A673 (cell line): ENCODE results near the gene SIN3B. TPM values are rescaled to one million over a fixed set of nuclear protein-coding genes. Genes with fewer than 3 reads are reported as not detected.

Source experiments
- BruUV-seq: library from RNA; stranded (reverse); fragments of 400-500 nt; replicated peaks from 2 replicates; lab custom pipeline; 2021; lab: Mats Ljungman, UMichigan
- CTCF ChIA-PET: fragments of 300-600 bp; sonication (Branson Sonifier 250); formaldehyde crosslinking; loops from one replicate; lab custom pipeline; 2022; ENCODE audit warnings: antibody characterized with exemption; lab: Charles Lee
- POLR2A ChIA-PET: fragments of 300-600 bp; sonication (Branson Sonifier 250); formaldehyde crosslinking; loops from one replicate; lab custom pipeline; 2022; ENCODE audit warnings: antibody characterized with exemption; ENCODE audit not compliant: low non-redundant PET; lab: Charles Lee
- DNase-seq: peaks from one replicate; pipeline ENCODE4 v3.0.0-alpha.2; 2015; ENCODE audit warnings: low spot score
- H3K27ac ChIP-seq: fragments of 200-600 bp; sonication (generic); 2 replicates; pipeline ENCODE4 v1.5.1; 2016; ENCODE audit warnings: mixed run types, low read depth, mild to moderate bottlenecking, mixed read lengths, antibody characterized with exemption, low read length; ENCODE audit not compliant: poor library complexity, severe bottlenecking
- H3K27me3 ChIP-seq: fragments of 200-600 bp; sonication (generic); replicated peaks from 2 replicates; pipeline ENCODE4 v1.6.1; 2017; ENCODE audit warnings: mixed run types, low read depth, mild to moderate bottlenecking, mixed read lengths, antibody characterized with exemption, low read length; ENCODE audit not compliant: insufficient read depth, poor library complexity
- H3K36me3 ChIP-seq: fragments of 200-600 bp; sonication (generic); 2 replicates; pipeline ENCODE4 v1.6.1; 2016; ENCODE audit warnings: mixed run types, mild to moderate bottlenecking, mixed read lengths, antibody characterized with exemption, low read length; ENCODE audit not compliant: insufficient read depth, poor library complexity, severe bottlenecking
- H3K4me1 ChIP-seq: fragments of 200-600 bp; sonication (generic); 2 replicates; pipeline ENCODE4 v1.6.1; 2017; ENCODE audit warnings: mixed run types, mild to moderate bottlenecking, mixed read lengths, antibody characterized with exemption, low read length; ENCODE audit not compliant: insufficient read depth, poor library complexity, severe bottlenecking
- H3K4me3 ChIP-seq: fragments of 200-600 bp; sonication (generic); 2 replicates; pipeline ENCODE4 v1.5.1; 2016; ENCODE audit warnings: low read depth, mixed run types, mild to moderate bottlenecking, mixed read lengths, low read length; ENCODE audit not compliant: poor library complexity, severe bottlenecking
- H3K9me3 ChIP-seq: fragments of 200-600 bp; sonication (generic); 2 replicates; pipeline ENCODE4 v1.6.1; 2016; ENCODE audit warnings: mixed run types, low read depth, mild to moderate bottlenecking, mixed read lengths, antibody characterized with exemption, low read length; ENCODE audit not compliant: poor library complexity, severe bottlenecking
- CTCF ChIP-seq: fragments of 300-800, 200-600 bp; sonication (generic); conservative IDR thresholded peaks from 2 replicates; pipeline ENCODE4 v1.5.1; 2017; ENCODE audit warnings: low read depth, mild to moderate bottlenecking, antibody characterized with exemption, low read length, moderate library complexity, mixed read lengths
- EZH2 ChIP-seq: fragments of 200-600 bp; sonication (generic); IDR thresholded peaks from 2 replicates; pipeline ENCODE4 v1.6.1; 2017; ENCODE audit warnings: borderline replicate concordance, low read depth, mild to moderate bottlenecking, mixed read lengths, antibody characterized with exemption, low read length; ENCODE audit not compliant: poor library complexity, severe bottlenecking
- intact Hi-C: fragments of 100-400 bp; cut with micrococcal nuclease; formaldehyde crosslinking; loops from one replicate; pipeline ENCODE4 v1.10.0; 2022; ENCODE audit not compliant: unreplicated experiment
- total RNA-seq: library from RNA; stranded (reverse); gene quantifications from 2 replicates; pipeline ENCODE4 v1.2.3, GENCODE V29; 2021

Gene SIN3B
- total RNA-seq, 1 experiment from 2014 or later: 76.7 TPM

- CTCF ChIA-PET: no interaction called here
- Histone ChIP-seq H3K9me3 (peaks cover 6% of the 10 kb centered on the region), H3K27me3 (no peaks in the 10 kb centered on the region), H3K4me1 (peaks cover 6% of the 10 kb centered on the region), H3K27ac (no peak overlapping the region), H3K36me3 (no peaks in the 10 kb centered on the region), H3K4me3 (no peak overlapping the region)
- no peak for DNase-seq
- intact Hi-C loops: no loop called here
- POLR2A ChIA-PET: no interaction called here
- TF ChIP-seq EZH2 (no peak), CTCF (no peak)
- no TSS peak for BruUV-seq
Observed at GRCh38 chr19:16922592-16922934, 93.4 kb downstream of the SIN3B start.

GRCh38 chr19:16922949-16923348 lies 93.8 kb downstream of the SIN3B start:
- Histone ChIP-seq H3K27ac (no peak overlapping the region), H3K4me1 (peaks cover 6% of the 10 kb centered on the region), H3K4me3 (no peak overlapping the region), H3K36me3 (no peaks in the 10 kb centered on the region), H3K27me3 (no peaks in the 10 kb centered on the region), H3K9me3 (peaks cover 6% of the 10 kb centered on the region)
- no peak for TF ChIP-seq CTCF
- TF ChIP-seq EZH2: no peak
- intact Hi-C loops: no loop called here
- no peak for DNase-seq
- no TSS peak for BruUV-seq
- CTCF ChIA-PET: no interaction called here
- POLR2A ChIA-PET: interaction anchor here (0.5 kb wide), 1 partner anchor 558 kb away, joined by 8 read pairs; no protein-coding TSS in a partner anchor

GRCh38 chr19:16927883-16928282 lies 98.7 kb downstream of the SIN3B start:
- POLR2A ChIA-PET: no interaction called here
- no TSS peak for BruUV-seq

More at GRCh38 chr19:16927883-16928282, 98.7 kb downstream of the SIN3B start:
- CTCF ChIA-PET: no interaction called here
- intact Hi-C loops: no loop called here
- H3K27me3 ChIP-seq: no peaks in the 10 kb centered on the region
- no peaks in the 10 kb centered on the region for H3K4me1 ChIP-seq
- H3K4me3 ChIP-seq: no peak overlapping the region
- TF ChIP-seq CTCF (no peak), EZH2 (no peak)
- peaks cover 6% of the 10 kb centered on the region for H3K9me3 ChIP-seq
- no peaks in the 10 kb centered on the region for H3K36me3 ChIP-seq
- H3K27ac ChIP-seq: no peak overlapping the region
- DNase-seq: no peak
